ENCODE data around the gene GIMAP2.

GRCh38 chr7:150648353-150649079 lies 37.0 kb upstream of the GIMAP2 start:
- TF ChIP-seq POLR2A (IDR thresholded peaks at IDR 0.05) = no peak
- TF ChIP-seq POLR2AphosphoS5 (IDR thresholded peaks at IDR 0.05) = no peak
- TF ChIP-seq CTCF (IDR thresholded peaks at IDR 0.05) = no peak
